ENCODE data around the gene CXCL10. TPM values are rescaled to one million over a fixed set of nuclear protein-coding genes. Genes with fewer than 3 reads are reported as not detected.
A peak's percentile ranks its signal among the peaks of the same experiment; 100 is the strongest.

Gene CXCL10
- total and polyA plus RNA-seq, 12 donors, result 0.28 to 41.4 (median 1.4) TPM; not detected in 1

DNA sequence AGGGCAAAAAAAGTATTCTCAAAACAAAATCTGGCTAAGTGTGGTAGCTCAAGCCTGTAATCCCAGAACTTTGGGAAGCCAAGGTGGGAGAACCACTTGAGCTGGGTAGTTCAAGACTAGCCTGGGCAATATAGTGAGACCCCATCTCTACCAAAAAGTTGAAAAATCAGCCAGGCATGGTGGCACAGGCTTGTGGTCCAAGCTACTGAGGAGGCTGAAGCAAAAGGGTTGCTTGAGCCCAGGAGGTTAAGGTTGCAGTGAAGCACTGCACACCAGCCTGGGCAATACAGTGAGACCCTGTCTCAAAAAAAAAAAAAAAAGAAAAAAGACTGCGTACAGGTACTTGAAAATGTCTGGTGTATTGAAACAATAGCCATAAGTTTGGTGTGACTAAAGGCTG lies 30.8 kb downstream of the CXCL10 start:
- no peaks in the 10 kb centered on the region for H3K27me3 ChIP-seq
- no peak for TF ChIP-seq POLR2A (IDR thresholded peaks at IDR 0.05)
- TF ChIP-seq, protein P1, sequence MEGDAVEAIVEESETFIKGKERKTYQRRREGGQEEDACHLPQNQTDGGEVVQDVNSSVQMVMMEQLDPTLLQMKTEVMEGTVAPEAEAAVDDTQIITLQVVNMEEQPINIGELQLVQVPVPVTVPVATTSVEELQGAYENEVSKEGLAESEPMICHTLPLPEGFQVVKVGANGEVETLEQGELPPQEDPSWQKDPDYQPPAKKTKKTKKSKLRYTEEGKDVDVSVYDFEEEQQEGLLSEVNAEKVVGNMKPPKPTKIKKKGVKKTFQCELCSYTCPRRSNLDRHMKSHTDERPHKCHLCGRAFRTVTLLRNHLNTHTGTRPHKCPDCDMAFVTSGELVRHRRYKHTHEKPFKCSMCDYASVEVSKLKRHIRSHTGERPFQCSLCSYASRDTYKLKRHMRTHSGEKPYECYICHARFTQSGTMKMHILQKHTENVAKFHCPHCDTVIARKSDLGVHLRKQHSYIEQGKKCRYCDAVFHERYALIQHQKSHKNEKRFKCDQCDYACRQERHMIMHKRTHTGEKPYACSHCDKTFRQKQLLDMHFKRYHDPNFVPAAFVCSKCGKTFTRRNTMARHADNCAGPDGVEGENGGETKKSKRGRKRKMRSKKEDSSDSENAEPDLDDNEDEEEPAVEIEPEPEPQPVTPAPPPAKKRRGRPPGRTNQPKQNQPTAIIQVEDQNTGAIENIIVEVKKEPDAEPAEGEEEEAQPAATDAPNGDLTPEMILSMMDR (IDR thresholded peaks at IDR 0.05), result no peak
- H3K9me3 ChIP-seq (replicated peaks in 1 of 3), result no peaks in the 10 kb centered on the region
- intact Hi-C loops (cut with DNase I), result loop anchor here in 1 of 2 donors (5.0 kb wide), 1 partner anchor 75 kb away; no protein-coding TSS in a partner anchor
- H3K4me3 ChIP-seq, result no peak overlapping the region
- no peaks in the 10 kb centered on the region for H3K36me3 ChIP-seq (replicated peaks in 1 of 2)
- no peak for DNase-seq
- peaks cover 7 to 16% of the 10 kb centered on the region in 2 donors for H3K4me1 ChIP-seq (replicated peaks in 1 of 2)
- WGBS, 4 donors, result 67 to 94% (median 80%) methylated on average over 1 of the region's 1 CpG
- no peak overlapping the region for H3K27ac ChIP-seq

DNA sequence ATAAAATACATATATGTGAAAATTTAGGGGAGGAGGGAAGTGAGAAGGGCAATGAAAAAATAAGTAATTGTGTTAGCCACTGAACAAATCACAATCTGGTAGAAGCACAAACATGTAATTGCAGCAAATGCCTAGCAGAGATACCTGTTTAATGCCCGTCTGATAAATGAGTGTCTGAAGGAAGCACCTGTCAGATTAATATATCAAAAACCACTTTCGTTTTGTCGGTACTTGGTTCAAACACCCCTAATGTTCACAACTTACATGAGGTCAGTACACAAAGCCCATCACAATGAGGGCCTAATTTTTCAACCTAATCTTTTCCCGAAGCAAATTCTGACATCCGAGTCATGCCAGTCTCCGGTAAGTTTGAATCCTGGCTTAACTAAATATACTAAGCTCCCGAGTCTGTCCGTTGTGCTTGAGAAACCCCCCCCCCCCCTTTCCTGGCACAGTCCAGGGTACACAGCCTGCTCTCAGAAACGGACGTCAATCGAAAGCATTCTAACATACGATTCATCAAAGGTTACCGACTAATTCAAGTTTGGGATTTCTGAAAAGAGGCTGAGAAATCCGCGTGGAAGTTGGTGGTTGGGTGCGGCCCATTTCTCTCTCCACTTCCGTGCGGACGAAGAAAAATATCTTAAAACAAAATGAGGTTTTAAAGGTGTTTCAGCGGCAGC lies 33.3 kb downstream of the CXCL10 start:
- H3K27ac ChIP-seq, result peak overlapping the region in 4 of 5 donors; percentile 33 to 66 (median 56)
- H3K27me3 ChIP-seq, result no peaks in the 10 kb centered on the region
- DNase-seq, result no peak
- intact Hi-C loops (cut with DNase I), result loop anchor here in 1 of 2 donors (5.0 kb wide), 1 partner anchor 77 kb away; no protein-coding TSS in a partner anchor
- H3K36me3 ChIP-seq (replicated peaks in 1 of 2), result no peaks in the 10 kb centered on the region
- no peak for TF ChIP-seq POLR2A (IDR thresholded peaks at IDR 0.05)
- H3K9me3 ChIP-seq (replicated peaks in 1 of 3), result no peaks in the 10 kb centered on the region
- WGBS, 4 donors, result 0 to 1% (median 1%) methylated on average over 20 of the region's 20 CpGs
- H3K4me3 ChIP-seq, result peak overlapping the region; percentile 74 to 90 (median 81)
- H3K4me1 ChIP-seq (replicated peaks in 1 of 2), result peaks cover 7 to 16% of the 10 kb centered on the region in 2 donors

DNA sequence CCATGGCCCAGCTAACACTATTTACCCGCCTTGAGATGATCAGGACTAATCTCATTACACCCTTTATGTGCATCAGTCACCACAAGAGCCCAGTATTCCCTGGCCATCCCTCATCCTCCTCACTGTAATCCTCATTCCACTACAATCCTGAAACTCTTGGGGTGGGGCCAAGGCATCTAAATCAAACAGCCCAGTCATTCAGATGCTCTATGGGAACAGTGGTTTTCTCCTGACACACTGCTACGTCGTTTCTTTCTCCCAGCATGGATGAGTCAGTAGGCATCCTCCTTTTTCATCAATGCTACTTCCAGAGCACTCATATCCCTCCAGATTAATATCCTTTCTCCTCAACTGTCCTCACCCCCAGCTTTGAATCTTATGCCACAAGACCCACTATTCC lies 38.2 kb downstream of the CXCL10 start:
- Histone ChIP-seq H3K36me3 (replicated peaks in 1 of 2) (peaks cover 0 to 11% of the 10 kb centered on the region in 2 donors), H3K4me1 (replicated peaks in 1 of 2) (peaks cover 7 to 16% of the 10 kb centered on the region in 2 donors), H3K4me3 (no peak overlapping the region), H3K27ac (no peak overlapping the region), H3K27me3 (no peaks in the 10 kb centered on the region), H3K9me3 (replicated peaks in 1 of 3) (no peaks in the 10 kb centered on the region)
- peak in 1 of 7 donors; percentile 11 for DNase-seq
- 58 to 69% (median 63%) methylated on average over 3 of the region's 3 CpGs for WGBS, 4 donors
- TF ChIP-seq, protein P1 (IDR thresholded peaks at IDR 0.05), result no peak
- no peak for TF ChIP-seq POLR2A (IDR thresholded peaks at IDR 0.05)
- intact Hi-C loops (cut with DNase I), result no loop called here

DNA sequence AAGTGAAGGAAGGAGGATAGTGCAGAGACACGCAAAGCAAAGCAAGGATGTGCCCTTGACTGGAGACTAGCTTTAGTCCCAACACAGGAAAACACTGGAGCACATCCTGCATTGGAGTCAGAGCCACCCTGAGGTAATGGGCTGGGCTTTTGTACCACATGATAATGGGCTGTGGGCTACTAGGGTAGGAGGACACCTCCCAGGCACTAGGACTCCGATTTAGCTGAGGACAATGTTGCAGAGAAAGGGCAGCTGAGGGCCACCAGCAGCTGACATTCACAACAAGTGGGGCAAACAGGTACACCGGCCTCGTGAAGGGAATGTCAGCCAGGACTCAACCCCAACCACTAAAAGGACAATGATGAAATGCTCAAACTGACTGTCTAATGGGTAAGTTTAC lies 42.7 kb downstream of the CXCL10 start:
- TF ChIP-seq, protein P1 (IDR thresholded peaks at IDR 0.05), result no peak
- TF ChIP-seq POLR2A (IDR thresholded peaks at IDR 0.05), result no peak
- Histone ChIP-seq H3K4me1 (replicated peaks in 1 of 2) (no peaks in the 10 kb centered on the region), H3K4me3 (no peak overlapping the region), H3K9me3 (replicated peaks in 1 of 3) (no peaks in the 10 kb centered on the region), H3K36me3 (replicated peaks in 1 of 2) (peaks cover 0 to 38% of the 10 kb centered on the region in 2 donors), H3K27ac (no peak overlapping the region), H3K27me3 (no peaks in the 10 kb centered on the region)
- no peak for DNase-seq
- WGBS, 4 donors, result 74 to 92% (median 80%) methylated on average over 3 to 4 of the region's 4 CpGs
- intact Hi-C loops (cut with DNase I), result no loop called here

DNA sequence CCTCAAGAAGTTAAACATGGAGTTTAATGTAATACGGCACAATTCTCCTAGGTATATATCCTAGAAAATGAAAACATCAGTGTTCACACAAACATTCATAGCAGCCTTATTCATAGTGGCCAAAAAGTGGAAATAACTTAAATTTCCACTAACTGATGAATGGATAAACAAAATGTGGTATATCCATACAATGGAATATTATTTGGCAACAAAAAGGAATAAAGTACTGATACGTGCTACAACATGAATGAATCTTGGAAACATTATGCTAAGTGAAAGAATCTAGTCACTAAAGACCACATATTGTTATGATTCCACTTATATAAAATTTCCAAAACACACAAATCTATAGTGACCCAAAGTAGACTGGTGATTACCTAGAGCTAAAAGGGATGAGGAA lies 47.1 kb downstream of the CXCL10 start:
- TF ChIP-seq POLR2A (IDR thresholded peaks at IDR 0.05), result no peak
- TF ChIP-seq, protein P1 (IDR thresholded peaks at IDR 0.05), result no peak
- Histone ChIP-seq H3K36me3 (replicated peaks in 1 of 2) (peaks cover 0 to 79% of the 10 kb centered on the region in 2 donors), H3K9me3 (replicated peaks in 1 of 3) (no peaks in the 10 kb centered on the region), H3K4me1 (replicated peaks in 1 of 2) (no peaks in the 10 kb centered on the region), H3K4me3 (no peak overlapping the region), H3K27me3 (no peaks in the 10 kb centered on the region), H3K27ac (no peak overlapping the region)
- DNase-seq, result no peak
- intact Hi-C loops (cut with DNase I), result no loop called here
- 96 to 99% (median 98%) methylated on average over 2 of the region's 2 CpGs for WGBS, 4 donors
